ENCODE data around the gene POLR2F.

The POLR2F gene

GRCh38 chr22:38006906-38007305 lies 53.4 kb downstream of the POLR2F start:
- no peak for DNase-seq (ENCODE audit: low read depth)

GRCh38 chr22:38007330-38007902 lies 53.9 kb downstream of the POLR2F start:
- no peak for DNase-seq (ENCODE audit: low read depth)

- no peak for DNase-seq (ENCODE audit: low read depth)
These were observed 55.7 kb downstream of the POLR2F start for GRCh38 chr22:38009000-38009806.

DNA sequence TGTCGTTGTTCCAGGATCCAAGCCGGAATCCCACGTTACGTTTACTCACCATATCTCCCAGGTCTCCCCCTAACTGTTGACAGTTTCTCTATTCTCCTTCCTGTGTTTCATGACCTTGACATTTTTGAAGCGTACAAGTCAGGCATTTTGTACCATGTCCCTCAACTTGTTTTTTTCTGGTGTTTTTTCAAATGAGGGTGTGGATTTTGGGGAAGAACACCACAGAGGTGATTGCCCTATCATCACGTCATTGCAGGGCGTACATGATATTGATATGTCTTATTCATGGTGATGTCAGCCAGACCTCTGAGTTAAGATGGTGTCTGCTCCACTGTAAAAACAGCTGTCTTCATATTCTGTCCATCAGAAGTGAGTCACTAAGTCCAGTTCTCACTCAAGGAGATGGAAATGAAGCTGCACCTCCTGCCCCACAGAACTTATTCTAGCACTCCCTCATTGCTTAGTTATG lies 59.1 kb downstream of the POLR2F start:
- DNase-seq (ENCODE audit: low read depth) = no peak

- no peak for DNase-seq (ENCODE audit: low read depth)
These were observed 60.6 kb downstream of the POLR2F start for GRCh38 chr22:38014083-38014482.

GRCh38 chr22:38016182-38017151 lies 63.0 kb downstream of the POLR2F start:
- no peak for DNase-seq (ENCODE audit: low read depth)

DNA sequence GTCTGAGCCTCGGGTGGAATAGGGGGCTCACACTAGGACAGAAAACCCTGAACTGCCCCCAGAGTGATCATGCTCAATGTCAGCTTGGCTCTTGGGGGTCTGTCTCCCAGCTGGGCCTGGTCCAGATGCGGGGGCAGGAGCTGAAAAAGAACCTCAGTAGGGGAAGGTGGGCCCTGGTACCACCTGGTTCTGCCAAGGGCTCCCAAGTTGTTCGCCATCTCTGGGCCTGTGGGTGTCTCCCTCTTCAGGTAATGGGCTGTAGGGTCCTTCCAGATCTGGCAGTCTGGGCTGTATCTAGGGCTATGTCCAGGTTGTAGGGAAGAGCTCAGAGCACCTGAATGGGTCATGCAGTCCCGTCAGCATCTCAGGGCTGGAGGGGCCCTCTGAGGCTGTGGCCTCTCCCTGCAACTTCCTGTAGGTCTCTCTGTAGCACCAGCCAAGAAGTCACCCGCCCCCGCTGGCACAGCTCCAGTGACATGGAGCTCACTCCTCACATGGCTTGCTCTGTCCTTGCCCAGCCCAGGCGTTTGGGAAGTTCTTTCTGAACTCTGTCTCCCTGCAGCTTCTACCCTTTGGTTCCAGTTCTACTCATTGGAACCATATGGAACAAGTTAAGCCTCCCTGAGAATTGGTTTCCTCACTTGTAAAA lies 63.9 kb downstream of the POLR2F start:
- no peak for DNase-seq (ENCODE audit: low read depth)

- DNase-seq (ENCODE audit: low read depth) = no peak
These were observed 64.7 kb downstream of the POLR2F start for GRCh38 chr22:38017939-38018885.

Measured in HS-27A (cell line).